ENCODE measurements around the gene TFF1. TPM values are rescaled to one million over a fixed set of nuclear protein-coding genes. Genes with fewer than 3 reads are reported as not detected.
A peak's percentile ranks its signal among the peaks of the same experiment; 100 is the strongest.

TFF1 gene
- total RNA-seq, 2 experiments from 2014 or later: not detected

- Mint-ChIP-seq H3K9me3 (no peaks in the 10 kb centered on the region), H3K36me3 (peaks cover 38% of the 10 kb centered on the region), H3K27ac (peak overlapping the region; percentile 95), H3K4me3 (no peak overlapping the region), H3K27me3 (no peaks in the 10 kb centered on the region), H3K4me1 (ENCODE audit: low read depth) (peaks cover 29% of the 10 kb centered on the region)
- DNase-seq: no peak
- CTCF ChIA-PET: interaction anchor here (1.2 to 1.9 kb wide), 4 partner anchors 8 to 38 kb away, joined by 3 to 7 read pairs (median 5); no protein-coding TSS in a partner anchor
- intact Hi-C loops (cut with micrococcal nuclease): loop anchor here (1.0 to 2.0 kb wide), 2 partner anchors 35 to 51 kb away; no protein-coding TSS in a partner anchor
- POLR2A ChIA-PET: interaction anchor here (0.5 to 2.6 kb wide), 11 partner anchors 17 to 137 kb away, joined by 3 to 9 read pairs (median 5); partner anchors contain the start of gene UBASH3A
Measured at GRCh38 chr21:42373908-42374455, 7.6 kb upstream of the TFF1 start.

- H3K36me3 Mint-ChIP-seq: peaks cover 37% of the 10 kb centered on the region
- DNase-seq: peak; percentile 65
- intact Hi-C loops (cut with micrococcal nuclease): no loop called here
- POLR2A ChIA-PET: interaction anchor here (0.5 to 2.6 kb wide), 8 partner anchors 20 to 136 kb away, joined by 3 to 9 read pairs (median 6); partner anchors contain the start of gene UBASH3A
- peak overlapping the region; percentile 95 for H3K27ac Mint-ChIP-seq
- peaks cover 30% of the 10 kb centered on the region for H3K4me1 Mint-ChIP-seq (ENCODE audit: low read depth)
- no peak overlapping the region for H3K4me3 Mint-ChIP-seq
- CTCF ChIA-PET: interaction anchor here (1.3 to 1.9 kb wide), 3 partner anchors 8 to 36 kb away, joined by 3 to 7 read pairs (median 6); no protein-coding TSS in a partner anchor
- no peaks in the 10 kb centered on the region for H3K9me3 Mint-ChIP-seq
- no peaks in the 10 kb centered on the region for H3K27me3 Mint-ChIP-seq
Measured at GRCh38 chr21:42373196-42373907, 7.0 kb upstream of the TFF1 start.

- DNase-seq: no peak
- peak overlapping the region; percentile 3 for H3K4me3 Mint-ChIP-seq
- peak overlapping the region; percentile 19 for H3K27ac Mint-ChIP-seq
- H3K27me3 Mint-ChIP-seq: no peaks in the 10 kb centered on the region
- POLR2A ChIA-PET: no interaction called here
- H3K36me3 Mint-ChIP-seq: peaks cover 24% of the 10 kb centered on the region
- CTCF ChIA-PET: no interaction called here
- H3K9me3 Mint-ChIP-seq: no peaks in the 10 kb centered on the region
- peaks cover 35% of the 10 kb centered on the region for H3K4me1 Mint-ChIP-seq (ENCODE audit: low read depth)
- intact Hi-C loops (cut with micrococcal nuclease): no loop called here
Measured at GRCh38 chr21:42370894-42371654, 4.7 kb upstream of the TFF1 start.

GRCh38 chr21:42369821-42370220, 3.5 kb upstream of the TFF1 start:
- H3K9me3 Mint-ChIP-seq: no peaks in the 10 kb centered on the region
- ChIA-PET POLR2A (interaction anchor here (0.6 kb wide), 1 partner anchor 40 kb away, joined by 3 read pairs; no protein-coding TSS in a partner anchor), CTCF (interaction anchor here (0.8 kb wide), 1 partner anchor 29 kb away, joined by 3 read pairs; no protein-coding TSS in a partner anchor)
- no peak overlapping the region for H3K4me3 Mint-ChIP-seq
- H3K27ac Mint-ChIP-seq: no peak overlapping the region
- peaks cover 30% of the 10 kb centered on the region for H3K4me1 Mint-ChIP-seq (ENCODE audit: low read depth)
- H3K36me3 Mint-ChIP-seq: peaks cover 23% of the 10 kb centered on the region
- intact Hi-C loops (cut with micrococcal nuclease): no loop called here
- no peak for DNase-seq
- no peaks in the 10 kb centered on the region for H3K27me3 Mint-ChIP-seq

DNA sequence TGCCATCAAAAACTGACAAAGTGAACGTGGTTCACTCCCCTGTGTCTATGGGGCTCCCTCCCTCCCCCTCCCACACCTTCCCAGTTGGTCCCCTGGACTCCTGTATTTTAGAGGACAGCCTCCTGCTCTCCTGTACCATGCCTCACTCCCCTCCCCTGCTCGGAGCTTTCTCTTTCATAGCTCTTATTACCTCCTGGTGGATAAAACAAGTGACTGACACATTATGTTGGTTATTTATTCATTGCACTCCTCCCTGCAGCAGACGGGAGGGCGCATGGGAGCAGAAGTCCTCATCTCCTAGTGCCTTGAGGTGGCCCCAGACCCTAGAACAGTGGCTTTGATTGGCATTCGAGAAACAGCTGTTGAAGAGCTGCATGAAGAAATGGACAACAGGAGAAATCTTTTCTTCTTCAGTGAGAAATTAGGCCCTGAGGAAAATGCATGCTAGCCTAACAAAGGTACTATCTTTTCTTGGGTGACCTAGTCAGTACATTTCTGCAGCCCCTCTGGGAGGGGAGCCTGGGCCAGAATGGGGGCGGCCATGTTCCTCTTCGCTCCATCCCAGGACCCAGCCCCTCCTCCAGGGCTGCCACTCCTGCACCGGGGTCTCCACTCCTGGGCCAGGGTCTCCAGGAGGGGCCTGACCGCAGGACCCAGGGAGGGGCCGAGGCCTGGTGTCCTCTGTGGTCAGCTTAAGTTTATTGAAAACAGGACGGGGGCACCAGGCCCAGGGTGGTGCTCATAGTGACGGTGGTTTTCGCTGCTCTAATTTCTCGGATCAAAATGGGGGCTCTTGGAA, 1.2 kb upstream of the TFF1 start:
- ChIA-PET CTCF (interaction anchor here (1.0 to 1.6 kb wide), 4 partner anchors 12 to 82 kb away, joined by 3 to 6 read pairs (median 4); no protein-coding TSS in a partner anchor), POLR2A (no interaction called here)
- peaks cover 8% of the 10 kb centered on the region for H3K36me3 Mint-ChIP-seq
- H3K9me3 Mint-ChIP-seq: no peaks in the 10 kb centered on the region
- H3K4me1 Mint-ChIP-seq (ENCODE audit: low read depth): peaks cover 8% of the 10 kb centered on the region
- no peak for DNase-seq
- H3K27ac Mint-ChIP-seq: peak overlapping the region; percentile 70
- intact Hi-C loops (cut with micrococcal nuclease): no loop called here
- H3K27me3 Mint-ChIP-seq: peaks cover 4% of the 10 kb centered on the region
- H3K4me3 Mint-ChIP-seq: no peak overlapping the region

DNA sequence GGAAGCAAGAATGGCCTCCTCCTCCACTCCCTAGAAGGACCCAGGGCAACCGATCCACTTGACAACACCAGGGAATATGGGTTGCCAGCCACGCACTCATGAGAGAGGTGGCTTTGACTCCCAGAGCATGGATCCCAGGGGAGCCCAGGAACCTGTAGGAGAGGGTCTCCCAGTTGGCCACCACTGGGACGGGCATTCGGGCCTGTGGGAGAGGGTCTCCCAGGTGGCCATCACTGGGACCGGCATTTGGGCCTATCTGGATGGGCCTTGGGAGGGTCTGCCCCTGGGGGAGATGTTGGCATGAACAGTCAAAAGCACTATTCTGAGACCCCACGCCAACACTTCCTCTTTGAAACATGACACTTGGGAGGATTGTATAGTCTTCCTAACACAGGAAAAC, 565 bp downstream of the TFF1 start:
- ChIA-PET POLR2A (no interaction called here), CTCF (no interaction called here)
- Mint-ChIP-seq H3K27ac (no peak overlapping the region), H3K27me3 (peaks cover 6% of the 10 kb centered on the region), H3K4me3 (no peak overlapping the region), H3K36me3 (no peaks in the 10 kb centered on the region), H3K4me1 (ENCODE audit: low read depth) (peaks cover 7% of the 10 kb centered on the region), H3K9me3 (no peaks in the 10 kb centered on the region)
- intact Hi-C loops (cut with micrococcal nuclease): no loop called here
- DNase-seq: no peak

DNA sequence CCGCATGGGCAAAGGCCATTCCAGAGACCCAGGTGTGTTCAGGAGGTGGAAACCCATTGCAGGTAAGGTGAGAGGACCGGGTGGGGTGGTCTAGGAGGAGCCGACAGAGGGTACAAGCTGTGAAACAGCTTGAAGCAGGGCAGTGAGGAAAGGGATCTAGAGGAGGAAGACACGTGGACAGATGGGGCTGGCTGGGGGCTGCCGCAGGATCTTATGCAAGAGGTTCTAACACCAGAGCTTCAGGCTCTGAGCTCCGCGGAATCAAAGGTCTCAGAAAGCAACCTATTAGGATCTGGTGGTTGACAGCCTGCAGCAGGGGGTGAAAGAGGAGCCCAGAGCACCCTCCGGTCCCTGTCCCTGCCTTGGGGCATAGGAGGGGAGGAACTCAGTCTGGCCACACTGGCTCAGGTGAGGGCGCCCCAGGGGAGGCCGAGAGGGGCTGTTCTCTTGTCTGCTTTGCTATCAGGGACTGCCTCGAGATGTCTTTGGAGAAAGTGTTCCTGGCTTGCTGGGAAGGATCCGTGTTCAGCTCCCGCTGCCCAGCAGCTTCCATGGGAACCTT, 1.9 kb downstream of the TFF1 start:
- POLR2A ChIA-PET: no interaction called here
- H3K36me3 Mint-ChIP-seq: no peaks in the 10 kb centered on the region
- no peak overlapping the region for H3K4me3 Mint-ChIP-seq
- CTCF ChIA-PET: no interaction called here
- H3K27ac Mint-ChIP-seq: no peak overlapping the region
- intact Hi-C loops (cut with micrococcal nuclease): no loop called here
- H3K9me3 Mint-ChIP-seq: no peaks in the 10 kb centered on the region
- DNase-seq: no peak
- peaks cover 6% of the 10 kb centered on the region for H3K4me1 Mint-ChIP-seq (ENCODE audit: low read depth)
- H3K27me3 Mint-ChIP-seq: peaks cover 6% of the 10 kb centered on the region

- ChIA-PET POLR2A (no interaction called here), CTCF (interaction anchor here (1.0 to 5.6 kb wide), 2 partner anchors 19 to 104 kb away, joined by 3 to 29 read pairs; no protein-coding TSS in a partner anchor)
- no peak overlapping the region for H3K27ac Mint-ChIP-seq
- no peaks in the 10 kb centered on the region for H3K9me3 Mint-ChIP-seq
- intact Hi-C loops (cut with micrococcal nuclease): no loop called here
- no peak for DNase-seq
- H3K4me1 Mint-ChIP-seq (ENCODE audit: low read depth): peaks cover 5% of the 10 kb centered on the region
- no peak overlapping the region for H3K4me3 Mint-ChIP-seq
- H3K36me3 Mint-ChIP-seq: no peaks in the 10 kb centered on the region
- H3K27me3 Mint-ChIP-seq: peaks cover 8% of the 10 kb centered on the region
Measured at GRCh38 chr21:42363312-42363711, 3.0 kb downstream of the TFF1 start.

GRCh38 chr21:42362700-42363099, 3.6 kb downstream of the TFF1 start:
- ChIA-PET POLR2A (no interaction called here), CTCF (interaction anchor here (1.0 to 5.6 kb wide), 2 partner anchors 19 to 105 kb away, joined by 3 to 29 read pairs; no protein-coding TSS in a partner anchor)
- H3K27me3 Mint-ChIP-seq: peaks cover 8% of the 10 kb centered on the region
- intact Hi-C loops (cut with micrococcal nuclease): no loop called here
- H3K36me3 Mint-ChIP-seq: no peaks in the 10 kb centered on the region
- no peak overlapping the region for H3K27ac Mint-ChIP-seq
- no peaks in the 10 kb centered on the region for H3K4me1 Mint-ChIP-seq (ENCODE audit: low read depth)
- H3K4me3 Mint-ChIP-seq: no peak overlapping the region
- no peak for DNase-seq
- H3K9me3 Mint-ChIP-seq: no peaks in the 10 kb centered on the region

DNA sequence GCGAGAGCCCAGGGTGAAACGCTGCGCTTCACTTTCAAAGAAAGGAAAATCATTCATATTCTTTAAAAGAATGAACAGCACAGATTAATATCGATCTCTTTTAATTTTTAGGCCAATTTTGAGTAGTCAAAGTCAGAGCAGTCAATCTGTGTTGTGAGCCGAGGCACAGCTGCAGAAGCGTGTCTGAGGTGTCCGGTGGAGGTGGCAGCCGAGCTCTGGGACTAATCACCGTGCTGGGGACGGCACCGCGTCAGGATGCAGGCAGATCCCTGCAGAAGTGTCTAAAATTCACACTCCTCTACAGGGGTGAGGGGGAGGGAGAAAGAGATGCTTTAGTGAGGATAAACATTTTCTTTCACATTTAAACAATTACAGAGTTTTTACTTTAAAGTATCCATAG, 4.1 kb downstream of the TFF1 start:
- Mint-ChIP-seq H3K4me1 (ENCODE audit: low read depth) (no peaks in the 10 kb centered on the region), H3K9me3 (no peaks in the 10 kb centered on the region), H3K27me3 (peaks cover 8% of the 10 kb centered on the region), H3K36me3 (no peaks in the 10 kb centered on the region), H3K27ac (no peak overlapping the region), H3K4me3 (no peak overlapping the region)
- CTCF ChIA-PET: interaction anchor here (1.0 to 5.6 kb wide), 2 partner anchors 20 to 105 kb away, joined by 3 to 29 read pairs; no protein-coding TSS in a partner anchor
- intact Hi-C loops (cut with micrococcal nuclease): no loop called here
- POLR2A ChIA-PET: no interaction called here
- no peak for DNase-seq

GRCh38 chr21:42361286-42361685, 5.0 kb downstream of the TFF1 start:
- peaks cover 7% of the 10 kb centered on the region for H3K9me3 Mint-ChIP-seq
- H3K4me1 Mint-ChIP-seq (ENCODE audit: low read depth): no peaks in the 10 kb centered on the region
- intact Hi-C loops (cut with micrococcal nuclease): no loop called here
- no peak overlapping the region for H3K27ac Mint-ChIP-seq
- H3K36me3 Mint-ChIP-seq: no peaks in the 10 kb centered on the region
- H3K27me3 Mint-ChIP-seq: peaks cover 8% of the 10 kb centered on the region
- CTCF ChIA-PET: interaction anchor here (0.6 to 5.6 kb wide), 14 partner anchors 11 to 398 kb away, joined by 3 to 29 read pairs (median 4); partner anchors contain the start of gene UBASH3A
- H3K4me3 Mint-ChIP-seq: no peak overlapping the region
- POLR2A ChIA-PET: interaction anchor here (0.6 kb wide), 1 partner anchor 23 kb away, joined by 6 read pairs; no protein-coding TSS in a partner anchor
- DNase-seq: no peak

All from activated CD4-positive, alpha-beta memory T cell treated with anti-CD3 and anti-CD28 coated beads for 36 hours (primary cell).